GM19463 (cell line): Measurements from ENCODE around the gene LRRC45.

Experiments used
- ATAC-seq: cut with Tn5 transposase; IDR thresholded peaks from one replicate; pipeline ENCODE4 v1.9.1; 2021; ENCODE audit warnings: mild to moderate bottlenecking, moderate library complexity; ENCODE audit not compliant: unreplicated experiment

Gene LRRC45

GRCh38 chr17:82080048-82080788 is 57.1 kb downstream of the LRRC45 start:
- no peak for ATAC-seq
